Stimulated activated naive CD8-positive, alpha-beta T cell treated with anti-CD3 and anti-CD28 coated beads, Interleukin-15, amount 100 ng/mL, for 72 hours (primary cell): Measurements from ENCODE around the gene KBTBD3.
"Not testable (repeated sequence)": the region's sequence is repeated elsewhere in the genome, so short reads cannot be mapped to it uniquely, and the experiment has no call there.

Experiments used
- ATAC-seq: fragments of 150-1000 bp; cut with Tn5 transposase; 2 replicates; pipeline ENCODE4 v1.10.0; 2021; ENCODE audit warnings: mild to moderate bottlenecking, moderate library complexity
- DNase-seq, 2 donors: peaks; one replicate each; pipeline ENCODE4 v3.0.0; 2021 to 2022
- H3K27ac Mint-ChIP-seq, 2 donors: one replicate each; pipeline ENCODE4 v1.8.0; 2022; ENCODE audit warnings: mild to moderate bottlenecking in 2 of 2, mixed read lengths in 2 of 2, moderate library complexity in 2 of 2
- H3K27me3 Mint-ChIP-seq: one replicate; pipeline ENCODE4 v1.8.0; 2022; ENCODE audit warnings: mixed read lengths
- H3K4me1 Mint-ChIP-seq: one replicate; pipeline ENCODE4 v1.8.0; 2022; ENCODE audit warnings: mild to moderate bottlenecking, mixed read lengths
- H3K4me3 Mint-ChIP-seq, 2 donors: one replicate each; pipeline ENCODE4 v1.8.0; 2022; ENCODE audit warnings: mild to moderate bottlenecking in 2 of 2, mixed read lengths in 2 of 2, moderate library complexity in 1 of 2
- H3K9me3 Mint-ChIP-seq, 2 donors: one replicate each; pipeline ENCODE4 v1.8.0; 2022; ENCODE audit warnings: mixed read lengths in 2 of 2

Gene KBTBD3

DNA sequence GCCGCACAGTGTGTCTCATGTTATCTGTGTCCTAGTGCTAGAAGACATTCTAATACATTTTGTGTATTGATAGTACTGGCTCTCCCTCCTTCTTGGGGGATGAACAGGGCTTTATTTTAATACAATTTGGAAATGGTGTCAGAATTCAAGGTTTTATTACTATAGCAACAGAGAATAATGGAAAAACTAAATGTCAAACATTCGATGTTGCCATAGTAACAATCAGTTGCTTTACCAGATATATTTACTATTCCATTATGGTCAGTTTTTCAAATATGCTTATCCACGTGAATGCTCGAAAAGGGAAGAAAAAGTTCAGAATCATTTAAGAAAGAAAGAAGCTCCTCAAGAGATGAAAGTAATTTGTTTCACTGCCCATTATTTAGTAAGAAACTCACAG, 46.5 kb downstream of the KBTBD3 start:
- H3K27ac Mint-ChIP-seq: no peak overlapping the region
- no peaks in the 10 kb centered on the region for H3K4me1 Mint-ChIP-seq
- no peak for ATAC-seq
- no peak overlapping the region for H3K4me3 Mint-ChIP-seq
- H3K9me3 Mint-ChIP-seq: peaks cover 12 to 13% of the 10 kb centered on the region in 2 donors
- DNase-seq: no peak
- peaks cover 63% of the 10 kb centered on the region for H3K27me3 Mint-ChIP-seq

DNA sequence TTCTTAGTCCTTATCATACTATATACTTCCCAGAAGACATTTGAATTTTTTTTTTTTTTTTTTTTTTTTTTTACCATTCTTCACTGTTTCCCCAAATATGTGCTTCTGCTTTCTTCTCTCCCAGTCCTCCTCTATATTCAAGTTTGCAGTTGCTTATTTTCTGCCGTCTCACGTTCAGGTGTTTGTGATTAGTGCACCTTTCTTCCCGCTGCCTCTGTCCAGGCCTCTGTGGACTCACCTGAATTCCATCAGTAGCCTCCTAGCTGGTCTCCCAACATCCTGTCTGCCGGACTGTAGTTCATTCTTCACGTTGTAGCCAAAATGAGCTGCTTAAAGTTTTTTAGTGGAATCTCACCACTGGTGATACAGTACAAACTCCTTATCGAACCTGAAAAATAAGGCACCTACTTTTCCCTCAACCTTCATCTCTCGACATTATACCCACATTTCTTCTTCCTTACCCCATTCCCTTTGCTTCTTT, 54.3 kb downstream of the KBTBD3 start:
- Mint-ChIP-seq H3K9me3 (peaks cover 11 to 18% of the 10 kb centered on the region in 2 donors), H3K4me1 (peaks cover 43% of the 10 kb centered on the region), H3K27me3 (peaks cover 11% of the 10 kb centered on the region), H3K27ac (peak overlapping the region; percentile 13 to 88), H3K4me3 (peak overlapping the region; percentile 84 to 93)
- no peak for ATAC-seq
- DNase-seq: peak in 1 of 2 donors; percentile 6

DNA sequence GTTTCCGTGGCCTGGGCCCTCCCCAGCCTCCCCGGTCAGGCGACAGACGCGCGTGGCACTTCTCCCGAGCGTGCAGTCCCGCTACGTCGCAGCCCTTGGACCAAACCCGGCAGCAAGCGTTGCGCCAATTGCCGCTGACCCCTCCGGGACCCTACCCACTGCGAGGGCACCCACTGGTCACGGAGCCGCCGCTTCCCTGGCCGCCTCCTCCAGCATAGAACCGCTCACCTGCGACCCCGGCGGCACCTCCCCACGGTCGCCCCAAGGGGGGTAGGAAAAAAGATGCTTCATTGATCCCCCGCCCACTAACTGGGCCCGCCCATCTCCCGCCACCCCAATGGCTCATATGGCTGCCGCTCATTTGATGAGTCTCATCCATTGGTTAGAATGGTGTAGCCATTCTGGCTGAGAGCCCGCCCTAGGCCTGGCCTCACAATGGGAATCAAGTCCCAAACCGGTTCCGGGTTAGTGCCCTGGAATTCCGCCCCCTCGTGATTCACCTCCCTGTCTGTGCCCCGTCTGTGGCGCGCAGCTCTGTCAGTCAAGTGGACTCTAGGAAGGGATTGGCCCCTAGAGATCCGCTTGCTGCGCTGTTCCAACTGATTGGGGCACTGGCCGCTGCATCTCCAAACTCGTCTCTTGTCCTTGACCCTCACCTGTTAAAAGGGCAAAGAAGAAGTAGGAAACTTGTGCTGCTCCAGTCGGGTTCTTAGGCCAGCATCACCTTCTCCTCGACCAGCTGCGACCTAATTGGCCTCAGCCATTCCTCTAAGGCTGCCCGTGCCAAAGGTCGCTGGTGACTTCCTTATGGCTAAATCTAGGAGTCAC, 55.0 kb downstream of the KBTBD3 start, which contains the start of gene MSANTD4:
Gene MSANTD4, minus strand, starts transcription at position 274 of the 828 bp plus-strand sequence. CDS start 11,323 bp downstream, outside the sequence.
- peak within 1 kb of the TSS; percentile 88 to 96 for H3K27ac Mint-ChIP-seq
- peaks cover 5% of the 10 kb centered on the region for H3K27me3 Mint-ChIP-seq
- H3K4me3 Mint-ChIP-seq: peak within 1 kb of the TSS; percentile 84 to 93
- peak; percentile 97 for ATAC-seq
- peaks cover 5 to 12% of the 10 kb centered on the region in 2 donors for H3K9me3 Mint-ChIP-seq
- peak; percentile 95 to 98 for DNase-seq
- peaks cover 43% of the 10 kb centered on the region for H3K4me1 Mint-ChIP-seq

DNA sequence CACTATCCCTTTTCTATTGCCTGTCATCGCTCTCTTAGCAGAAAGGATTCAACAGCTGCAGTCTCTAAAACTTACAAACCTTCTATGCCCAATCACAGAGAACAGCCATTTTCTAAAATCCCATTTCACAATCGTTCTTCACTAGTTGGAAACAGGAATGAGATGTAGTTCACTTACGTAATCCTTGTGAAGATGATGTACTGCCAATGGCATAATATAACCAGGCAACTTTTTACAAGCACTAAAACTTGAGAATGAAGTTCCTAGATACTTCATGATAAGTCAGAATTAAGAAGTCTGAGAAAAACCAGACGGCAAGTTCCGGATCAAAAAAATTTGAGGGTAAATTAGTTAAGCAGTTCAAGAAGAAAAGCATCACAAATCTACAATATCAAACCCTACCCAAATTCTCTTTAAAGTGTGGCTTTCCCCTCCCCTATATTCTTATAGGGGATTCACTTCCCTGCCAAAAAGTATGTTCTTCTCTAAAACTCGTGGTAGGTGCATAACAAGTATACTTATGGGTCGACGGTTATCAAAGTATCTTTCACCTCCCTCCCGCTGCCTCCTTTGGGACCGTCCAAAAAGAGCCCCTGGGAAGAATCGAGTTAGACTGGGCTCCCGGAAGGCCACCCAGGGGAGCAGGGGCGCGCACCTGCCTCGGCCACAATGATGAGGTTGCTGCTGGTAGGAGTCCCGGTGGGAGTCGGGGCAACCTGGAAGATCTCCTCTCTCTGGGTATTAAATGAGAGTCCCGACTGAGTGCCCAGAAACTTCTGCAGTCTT, 55.8 kb downstream of the KBTBD3 start:
- Mint-ChIP-seq H3K4me1 (peaks cover 49% of the 10 kb centered on the region), H3K27me3 (no peaks in the 10 kb centered on the region), H3K4me3 (peak overlapping the region; percentile 84 to 93), H3K9me3 (peaks cover 0 to 8% of the 10 kb centered on the region in 2 donors), H3K27ac (peak overlapping the region; percentile 87 to 96)
- DNase-seq: no peak
- peak; percentile 4 for ATAC-seq

DNA sequence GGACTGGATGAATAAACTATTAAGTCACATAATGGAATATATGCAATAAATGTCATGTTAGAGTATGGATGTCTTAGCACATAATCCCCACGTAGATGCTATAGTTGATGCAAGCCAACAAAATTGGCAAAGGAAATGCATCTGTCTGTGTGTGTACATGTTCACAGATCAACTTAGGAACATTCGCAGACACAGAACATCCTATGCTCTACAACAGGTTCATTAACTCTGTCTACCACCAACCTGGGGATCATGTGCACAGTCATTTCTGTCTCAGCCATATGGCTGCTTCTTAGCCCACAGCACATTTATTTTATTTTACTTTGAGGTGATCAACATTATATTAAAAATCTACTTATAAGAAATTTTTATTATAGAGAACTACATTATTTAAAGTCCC, 60.1 kb downstream of the KBTBD3 start:
- Mint-ChIP-seq H3K4me3 (no peak overlapping the region), H3K4me1 (peaks cover 59% of the 10 kb centered on the region), H3K27ac (no peak overlapping the region), H3K27me3 (no peaks in the 10 kb centered on the region), H3K9me3 (no peaks in the 10 kb centered on the region)
- DNase-seq: no peak
- ATAC-seq: no peak

DNA sequence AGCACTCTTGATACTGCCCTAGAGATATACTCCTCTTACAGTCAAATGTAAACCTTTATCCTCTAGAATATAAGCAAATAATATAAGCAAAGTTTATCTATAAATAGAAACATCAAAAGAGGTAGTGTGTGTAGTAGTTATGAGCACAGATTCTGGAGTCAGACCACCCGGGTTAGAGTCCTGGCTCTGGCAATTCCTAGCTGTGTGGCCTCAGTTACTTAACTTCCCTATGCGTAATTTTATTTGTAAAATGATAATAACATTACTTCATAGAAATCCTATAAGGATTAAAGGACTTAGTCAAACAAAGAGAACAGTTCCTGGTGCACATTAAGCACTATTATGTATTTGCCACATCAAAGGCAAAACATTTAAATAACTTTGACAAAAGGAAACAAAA, 62.1 kb downstream of the KBTBD3 start:
- ATAC-seq (no peak), DNase-seq (no peak)
- H3K27me3 Mint-ChIP-seq: no peaks in the 10 kb centered on the region
- H3K9me3 Mint-ChIP-seq: peaks cover 0 to 4% of the 10 kb centered on the region in 2 donors
- no peak overlapping the region for H3K27ac Mint-ChIP-seq
- H3K4me3 Mint-ChIP-seq: no peak overlapping the region
- peaks cover 57% of the 10 kb centered on the region for H3K4me1 Mint-ChIP-seq

DNA sequence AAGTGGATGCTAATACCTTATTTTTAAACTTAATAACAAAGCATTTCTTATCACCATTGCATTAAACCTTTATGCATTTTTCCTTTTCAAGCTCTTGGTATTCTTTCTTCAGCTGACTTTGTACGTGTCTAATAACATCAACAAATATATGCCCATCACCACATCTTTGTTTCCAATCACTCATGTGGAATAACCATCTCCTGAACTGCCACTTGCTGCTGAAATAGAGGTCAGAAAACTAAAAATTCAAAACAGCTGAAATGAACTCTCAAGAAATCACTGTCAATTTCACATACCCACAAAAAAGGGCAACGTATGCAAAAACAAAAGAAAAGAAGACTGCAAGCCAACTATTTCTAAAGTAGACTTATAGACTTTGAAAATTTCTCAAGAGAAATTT, 62.5 kb downstream of the KBTBD3 start:
- Mint-ChIP-seq H3K9me3 (peaks cover 3 to 4% of the 10 kb centered on the region in 2 donors), H3K4me1 (peaks cover 56% of the 10 kb centered on the region), H3K27me3 (no peaks in the 10 kb centered on the region), H3K27ac (no peak overlapping the region), H3K4me3 (no peak overlapping the region)
- no peak for ATAC-seq
- no peak for DNase-seq

DNA sequence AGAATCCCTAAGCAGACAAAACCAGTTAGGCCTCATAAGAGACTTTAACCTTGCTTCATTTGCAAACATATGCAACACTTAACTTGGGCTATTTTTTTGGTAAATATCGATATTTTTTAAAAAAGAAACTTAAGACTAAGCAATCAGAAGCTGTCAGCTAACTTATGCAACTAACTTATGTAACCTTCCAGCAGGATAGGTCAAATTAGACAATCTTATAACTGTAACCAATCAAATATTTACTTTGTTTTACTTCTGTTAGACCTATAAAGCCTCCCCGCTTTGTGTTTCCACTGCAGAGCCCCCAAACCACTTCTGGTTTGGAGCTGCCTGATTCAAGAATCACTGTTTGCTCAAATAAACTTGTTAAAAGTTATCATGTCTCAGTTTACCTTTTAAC, 63.1 kb downstream of the KBTBD3 start:
- Mint-ChIP-seq H3K9me3 (peaks cover 4 to 6% of the 10 kb centered on the region in 2 donors), H3K27ac (peak overlapping the region in 1 of 2 donors; percentile 33), H3K4me1 (peaks cover 53% of the 10 kb centered on the region), H3K27me3 (no peaks in the 10 kb centered on the region), H3K4me3 (no peak overlapping the region)
- ATAC-seq (no peak), DNase-seq (no peak)

DNA sequence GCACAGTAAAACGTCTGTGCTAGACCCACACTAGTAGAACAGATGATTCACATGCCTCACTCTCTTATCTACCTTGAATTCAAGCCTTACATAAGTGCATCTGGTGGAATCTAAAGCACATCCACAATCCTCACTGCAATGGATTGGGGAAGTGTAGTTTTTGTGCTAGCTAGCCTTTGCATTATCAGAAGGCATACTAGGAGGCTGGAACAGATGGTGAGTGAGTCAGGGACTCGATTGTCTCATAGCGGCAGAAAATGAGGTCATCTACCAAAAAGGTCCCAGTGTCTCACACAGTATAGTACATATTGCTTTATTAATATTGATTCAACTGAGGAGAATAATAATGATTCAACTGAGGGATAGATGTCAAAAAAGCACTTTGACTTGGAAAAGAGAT, 64.4 kb downstream of the KBTBD3 start:
- Mint-ChIP-seq H3K27ac (no peak overlapping the region), H3K4me1 (peaks cover 44% of the 10 kb centered on the region), H3K27me3 (no peaks in the 10 kb centered on the region), H3K9me3 (peaks cover 4 to 6% of the 10 kb centered on the region in 2 donors), H3K4me3 (no peak overlapping the region)
- no peak for DNase-seq
- no peak for ATAC-seq

DNA sequence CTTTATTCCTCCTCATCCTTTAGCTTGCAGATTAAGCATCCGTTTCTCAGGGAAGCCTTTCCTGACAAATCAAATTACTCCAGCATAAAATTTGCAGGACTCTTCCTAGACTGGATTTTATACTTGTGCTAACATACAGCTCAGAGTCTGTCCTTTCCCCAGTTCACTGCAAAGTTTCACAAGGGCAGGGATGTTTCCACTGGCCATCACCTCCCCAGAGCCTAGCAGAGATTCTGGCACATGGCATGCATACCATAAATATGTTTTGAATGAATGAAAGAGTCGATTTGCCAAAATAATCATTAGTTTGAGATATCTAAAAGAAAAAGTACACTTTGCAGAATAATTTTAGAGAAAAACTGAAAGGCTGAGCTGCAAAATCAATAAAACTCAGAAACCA, 65.7 kb downstream of the KBTBD3 start:
- Mint-ChIP-seq H3K4me3 (no peak overlapping the region), H3K27me3 (no peaks in the 10 kb centered on the region), H3K4me1 (peaks cover 39% of the 10 kb centered on the region), H3K27ac (no peak overlapping the region), H3K9me3 (peaks cover 4 to 6% of the 10 kb centered on the region in 2 donors)
- DNase-seq (no peak), ATAC-seq (no peak)

DNA sequence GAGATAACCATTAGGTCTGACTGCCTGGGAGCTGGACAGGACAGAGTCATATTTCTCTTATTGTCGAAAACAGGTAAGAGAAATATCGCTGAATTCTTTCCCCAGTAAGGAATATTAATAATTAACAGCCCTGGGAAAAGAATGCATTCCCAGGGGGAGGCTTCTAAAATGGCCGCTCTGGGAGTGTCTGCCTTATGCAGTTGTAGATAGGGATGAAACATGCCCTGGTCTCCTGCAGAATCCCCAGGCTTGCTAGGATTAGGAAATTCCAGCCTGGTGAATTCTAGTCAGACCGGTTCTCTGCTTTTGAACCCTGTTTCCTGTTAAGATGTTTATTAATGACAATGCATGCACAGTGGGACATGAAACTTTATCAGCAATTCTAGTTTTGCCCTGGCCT, 74.1 kb downstream of the KBTBD3 start:
- not testable (repeated sequence) for H3K27ac Mint-ChIP-seq, ATAC-seq, H3K27me3 Mint-ChIP-seq, H3K4me1 Mint-ChIP-seq, H3K4me3 Mint-ChIP-seq, DNase-seq
- H3K9me3 Mint-ChIP-seq: peaks cover 19 to 25% of the 10 kb centered on the region in 2 donors

DNA sequence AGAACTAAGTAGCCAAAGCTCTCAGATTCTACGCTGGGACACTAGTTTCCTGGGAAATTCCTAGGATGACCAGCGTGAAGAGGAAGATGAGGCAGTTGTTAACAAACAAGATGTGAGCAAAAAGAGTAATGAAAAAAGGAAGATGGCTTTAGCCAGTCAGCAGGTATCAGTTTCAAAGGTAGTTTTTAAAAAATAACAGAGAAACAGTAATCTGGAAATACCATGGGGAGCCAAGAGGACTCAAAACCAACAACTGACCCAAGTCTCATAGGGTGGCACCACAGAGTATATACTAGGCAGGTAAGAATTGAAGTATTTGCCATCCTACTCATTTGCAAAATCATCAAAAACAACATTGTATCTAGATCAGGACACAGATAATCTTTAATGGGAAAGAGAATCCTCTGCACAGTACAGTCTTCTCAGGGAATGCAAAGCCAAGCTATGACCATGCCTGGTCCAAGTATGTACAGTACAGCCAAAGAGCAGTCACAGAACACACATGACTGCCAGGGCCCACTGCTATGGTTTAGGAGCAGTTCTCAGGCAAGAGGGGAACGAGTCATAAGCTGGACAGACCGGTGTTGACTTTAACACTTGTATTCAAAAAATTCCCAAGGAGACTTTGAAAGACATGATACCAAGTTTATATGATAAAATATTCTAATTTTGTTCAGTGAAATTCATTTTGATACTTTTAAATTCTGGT, 75.7 kb downstream of the KBTBD3 start:
- DNase-seq (no peak), ATAC-seq (no peak)
- Mint-ChIP-seq H3K27me3 (no peaks in the 10 kb centered on the region), H3K4me3 (no peak overlapping the region), H3K27ac (no peak overlapping the region), H3K4me1 (no peaks in the 10 kb centered on the region), H3K9me3 (peaks cover 27 to 34% of the 10 kb centered on the region in 2 donors)
